Ovary (tissue), 9 donors: ENCODE measurements around the gene RAB4A. TPM values are rescaled to one million over a fixed set of nuclear protein-coding genes. Genes with fewer than 3 reads are reported as not detected.

Source experiments
- DNase-seq, 5 donors: peaks; one replicate each; pipeline ENCODE4 v3.0.0-alpha.2; 2019 to 2020
- H3K27ac ChIP-seq, 2 donors: fragments of 200-600 bp; one replicate each; pipeline versions ENCODE4 v1.5.1 to v1.8.0; 2019 to 2022
- H3K27me3 ChIP-seq: fragments of 200-600 bp; one replicate; pipeline ENCODE4 v1.8.0; 2022
- H3K36me3 ChIP-seq: fragments of 200-600 bp; sonication (generic); one replicate; pipeline ENCODE4 v1.5.1; 2019
- H3K4me1 ChIP-seq: one replicate; pipeline ENCODE4 v1.8.1; 2013; ENCODE audit warnings: mild to moderate bottlenecking, moderate library complexity; ENCODE audit not compliant: insufficient read depth
- H3K4me3 ChIP-seq: fragments of 200-600 bp; sonication (generic); one replicate; pipeline ENCODE4 v1.5.1; 2017
- H3K9me3 ChIP-seq, 2 donors: fragments of 200-600 bp in 1 of 2; sonication (generic) in 1 of 2; one replicate each; pipeline versions ENCODE4 v1.5.1 to v1.8.1; 2013 to 2019; ENCODE audit warnings: mild to moderate bottlenecking in 1 of 2, moderate library complexity in 1 of 2
- CTCF ChIP-seq, 3 donors: fragments of 450-650 bp in 2 of 3; fragments of 200-600 bp in 1 of 3; IDR thresholded peaks; one replicate each; pipeline versions ENCODE4 v1.5.1 to v1.8.0; 2016 to 2022; ENCODE audit warnings: antibody characterized with exemption in 3 of 3, mild to moderate bottlenecking in 1 of 3
- EP300 ChIP-seq: sonication (generic); formaldehyde crosslinking; IDR thresholded peaks from one replicate; pipeline ENCODE4 v1.6.1; 2017; ENCODE audit warnings: antibody characterized with exemption
- POLR2A ChIP-seq: fragments of 450-650 bp; IDR thresholded peaks from one replicate; pipeline ENCODE4 v1.6.1; 2017; ENCODE audit warnings: antibody characterized with exemption, mild to moderate bottlenecking, moderate library complexity
- WGBS, 3 donors: extraction: QIAGEN DNeasy Blood & Tissue Kit in 1 of 3; methylation state at CpG; one replicate each; pipeline versions ENCODE4 v1.1.5 to v1.1.7; 2013 to 2017; 5-methylcytosine and 5-hydroxymethylcytosine counted together
- intact Hi-C, 4 donors: fragments of 100-400 bp; cut with DNase I; formaldehyde crosslinking; loops; one replicate each; pipeline versions ENCODE4 v1.11.0 to v1.15.1; 2022 to 2023
- polyA plus RNA-seq, 2 donors: library from polyadenylated mRNA; stranded (reverse); fragments of 200-250 nt in 1 of 2; fragments of 350-450 nt in 1 of 2; fragmentation: Illumina TruSeq in 1 of 2; extraction: RNeasy Lipid Tissue Mini Kit (QIAGEN cat#74804) in 1 of 2; gene quantifications; one replicate each; pipeline ENCODE4 v1.2.3, GENCODE V29; 2013 to 2014
- total RNA-seq, 7 donors: library from RNA; depleted of rRNA in 2 of 7; stranded (reverse); fragments of >200 nt in 2 of 7; fragmentation: NEBNext Ultra II Directional in 3 of 7; extraction: Animal tissue kit (Norgen Biotek cat#: 25700) in 3 of 7; gene quantifications; one replicate each; pipeline versions ENCODE4 v1.1.0 to v1.2.4, GENCODE V29; 2016 to 2023
- donor health status: DM: no; HTN: no; CAD: no; lungs with moderate emphysema.
- donor health status: DM: no; HTN: no; CAD: no.
- donor health status: Bipolar disorder and iron deficiency.
- donor health status: DM: yes; HTN: yes; CAD: no.
- donor health status: DM: no; HTN: no; CAD: no.
- donor health status: DM: yes; HTN: yes; CAD: no.

Gene RAB4A
- total and polyA plus RNA-seq, 9 donors = 19.5 to 69.2 (median 44.3) TPM

- intact Hi-C loops = no loop called here
- WGBS, 3 donors = 89 to 94% (median 92%) methylated on average over 6 of the region's 6 CpGs
- H3K27ac ChIP-seq = no peak overlapping the region
Observed at GRCh38 chr1:229280037-229280828, 9.3 kb downstream of the RAB4A start.

GRCh38 chr1:229280921-229281320 is 10.0 kb downstream of the RAB4A start:
- DNase-seq = no peak

More at GRCh38 chr1:229280037-229280828, 9.3 kb downstream of the RAB4A start:
- Histone ChIP-seq H3K9me3 (no peaks in the 10 kb centered on the region), H3K27me3 (no peaks in the 10 kb centered on the region), H3K4me1 (peaks cover 2% of the 10 kb centered on the region), H3K4me3 (no peak overlapping the region), H3K36me3 (no peaks in the 10 kb centered on the region)
- no peak for DNase-seq
- TF ChIP-seq POLR2A (no peak), CTCF (IDR thresholded peaks at IDR 0.05) (no peak), EP300 (no peak)

GRCh38 chr1:229281339-229281926 is 10.5 kb downstream of the RAB4A start:
- H3K4me1 ChIP-seq = peaks cover 2% of the 10 kb centered on the region
- no peaks in the 10 kb centered on the region for H3K9me3 ChIP-seq
- WGBS, 3 donors = 97% methylated on average over 1 of the region's 1 CpG
- no peak overlapping the region for H3K27ac ChIP-seq
- no peak for DNase-seq
- no peak overlapping the region for H3K4me3 ChIP-seq
- H3K36me3 ChIP-seq = no peaks in the 10 kb centered on the region
- intact Hi-C loops = no loop called here
- TF ChIP-seq EP300 = no peak
- TF ChIP-seq CTCF (IDR thresholded peaks at IDR 0.05) = no peak
- no peak for TF ChIP-seq POLR2A
- no peaks in the 10 kb centered on the region for H3K27me3 ChIP-seq

More at GRCh38 chr1:229280921-229281320, 10.0 kb downstream of the RAB4A start:
- Histone ChIP-seq H3K36me3 (no peaks in the 10 kb centered on the region), H3K27ac (no peak overlapping the region), H3K9me3 (no peaks in the 10 kb centered on the region), H3K4me3 (no peak overlapping the region), H3K4me1 (peaks cover 2% of the 10 kb centered on the region), H3K27me3 (no peaks in the 10 kb centered on the region)
- WGBS, 3 donors = 89 to 96% (median 95%) methylated on average over 3 of the region's 3 CpGs
- no peak for TF ChIP-seq POLR2A
- no peak for TF ChIP-seq CTCF (IDR thresholded peaks at IDR 0.05)
- TF ChIP-seq EP300 = no peak
- intact Hi-C loops = no loop called here

GRCh38 chr1:229282295-229282823 is 11.4 kb downstream of the RAB4A start:
- no peak for DNase-seq
- Histone ChIP-seq H3K27ac (no peak overlapping the region), H3K4me1 (peaks cover 2% of the 10 kb centered on the region), H3K27me3 (no peaks in the 10 kb centered on the region), H3K36me3 (no peaks in the 10 kb centered on the region), H3K4me3 (no peak overlapping the region), H3K9me3 (no peaks in the 10 kb centered on the region)
- 89 to 94% (median 92%) methylated on average over 1 of the region's 1 CpG for WGBS, 3 donors
- intact Hi-C loops = no loop called here
- TF ChIP-seq CTCF (IDR thresholded peaks at IDR 0.05) (no peak), POLR2A (no peak), EP300 (no peak)
